Middle frontal gyrus (tissue), 1 donor: ENCODE measurements around the gene ENHO.
"Not testable (repeated sequence)": the region's sequence is repeated elsewhere in the genome, so short reads cannot be mapped to it uniquely, and the experiment has no call there.

ENCODE experiments used
- DNase-seq: peaks from one replicate; pipeline ENCODE4 v3.0.0-alpha.2; 2015; ENCODE audit warnings: low spot score; ENCODE audit errors: extremely low spot score

ENHO gene

GRCh38 chr9:34532041-34532440, 9.3 kb upstream of the ENHO start:
- not testable (repeated sequence) for DNase-seq

- no peak for DNase-seq
Measured at GRCh38 chr9:34526026-34526425, 3.2 kb upstream of the ENHO start.

GRCh38 chr9:34524349-34524748, 1.6 kb upstream of the ENHO start:
- no peak for DNase-seq

- DNase-seq = no peak
Measured at GRCh38 chr9:34522091-34522887, 501 bp downstream of the ENHO start.

- no peak for DNase-seq
Measured at GRCh38 chr9:34521406-34522045, 1.3 kb downstream of the ENHO start.

GRCh38 chr9:34520505-34521385, 2.0 kb downstream of the ENHO start:
- DNase-seq = no peak

GRCh38 chr9:34520096-34520495, 2.7 kb downstream of the ENHO start:
- no peak for DNase-seq

- no peak for DNase-seq
Measured at GRCh38 chr9:34519321-34520020, 3.3 kb downstream of the ENHO start.

GRCh38 chr9:34518896-34519295, 3.9 kb downstream of the ENHO start:
- no peak for DNase-seq

- no peak for DNase-seq
Measured at GRCh38 chr9:34518110-34518616, 4.6 kb downstream of the ENHO start.

GRCh38 chr9:34517185-34517584, 5.6 kb downstream of the ENHO start:
- DNase-seq = no peak

GRCh38 chr9:34515959-34516358, 6.8 kb downstream of the ENHO start:
- no peak for DNase-seq

GRCh38 chr9:34514816-34515215, 8.0 kb downstream of the ENHO start:
- no peak for DNase-seq

- DNase-seq = no peak
Measured at GRCh38 chr9:34514401-34514800, 8.4 kb downstream of the ENHO start.

GRCh38 chr9:34513567-34514214, 9.1 kb downstream of the ENHO start:
- DNase-seq = no peak

GRCh38 chr9:34512131-34513078, 10.4 kb downstream of the ENHO start:
- no peak for DNase-seq

- no peak for DNase-seq
Measured at GRCh38 chr9:34510497-34511468, 12.0 kb downstream of the ENHO start.

- DNase-seq = no peak
Measured at GRCh38 chr9:34508951-34509350, 13.8 kb downstream of the ENHO start.
